Kidney (tissue), 14 donors: Measurements from ENCODE around the gene COL9A2. TPM values are rescaled to one million over a fixed set of nuclear protein-coding genes. Genes with fewer than 3 reads are reported as not detected.
A peak's percentile ranks its signal among the peaks of the same experiment; 100 is the strongest.

Source experiments
- DNase-seq, 5 donors: peaks; one replicate each; pipeline ENCODE4 v3.0.0-alpha.2; 2013 to 2020
- FAIRE-seq: peaks from 2 replicates; lab custom pipeline; 2012; peaks lifted over from hg19 to GRCh38; lab: Jason Lieb, UNC
- H3K27ac ChIP-seq, 2 donors: one replicate each; pipeline ENCODE4 v1.7.0; 2013; ENCODE audit warnings: low read depth in 2 of 2, low read length in 2 of 2, inconsistent platforms in 1 of 2
- H3K27me3 ChIP-seq: one replicate; pipeline ENCODE4 v1.7.1; 2013; ENCODE audit warnings: low read length, inconsistent platforms; ENCODE audit not compliant: control insufficient read depth, insufficient read depth
- H3K36me3 ChIP-seq, 3 donors: one replicate each; pipeline versions ENCODE4 v1.7.0 to v1.7.1; 2013; ENCODE audit warnings: low read length in 3 of 3, control low read depth in 1 of 3, inconsistent platforms in 1 of 3; ENCODE audit not compliant: insufficient read depth in 3 of 3, control insufficient read depth in 2 of 3
- H3K4me1 ChIP-seq, 3 donors: one replicate each; pipeline versions ENCODE4 v1.7.0 to v1.7.1; 2013; ENCODE audit warnings: low read length in 3 of 3, inconsistent platforms in 1 of 3, low read depth in 1 of 3; ENCODE audit not compliant: control insufficient read depth in 2 of 3, insufficient read depth in 2 of 3
- H3K4me3 ChIP-seq, 3 donors: one replicate each; pipeline versions ENCODE4 v1.7.0 to v1.8.1; 2013; ENCODE audit warnings: low read length in 3 of 3, control low read depth in 1 of 3, inconsistent platforms in 1 of 3
- H3K9ac ChIP-seq, 3 donors: one replicate each; pipeline versions ENCODE4 v1.7.0 to v1.7.1; 2013; ENCODE audit warnings: low read length in 3 of 3, control low read depth in 1 of 3, inconsistent platforms in 1 of 3
- H3K9me3 ChIP-seq, 3 donors: one replicate each; pipeline versions ENCODE4 v1.7.0 to v1.7.1; 2013; ENCODE audit warnings: low read length in 3 of 3, control low read depth in 1 of 3, inconsistent platforms in 1 of 3; ENCODE audit not compliant: control insufficient read depth in 2 of 3, insufficient read depth in 1 of 3
- CTCF ChIP-seq: IDR thresholded peaks from 3 replicates; pipeline ENCODE4 v1.5.1; 2012; ENCODE audit warnings: mild to moderate bottlenecking, moderate library complexity, borderline replicate concordance; ENCODE audit not compliant: insufficient read depth; ENCODE audit errors: extremely low read depth
- intact Hi-C: fragments of 100-400 bp; cut with DNase I; formaldehyde crosslinking; loops from one replicate; pipeline ENCODE4 v1.11.1; 2022
- polyA plus RNA-seq: library from polyadenylated mRNA; stranded (reverse); fragments of 350-450 nt; fragmentation: Illumina TruSeq; extraction: RNeasy Lipid Tissue Mini Kit (QIAGEN cat#74804); gene quantifications from one replicate; pipeline ENCODE4 v1.2.3, GENCODE V29; 2014; ENCODE audit warnings: low read depth, low replicate concordance; ENCODE audit not compliant: insufficient read depth
- total RNA-seq: library from RNA; stranded (reverse); fragmentation: NEBNext Ultra II Directional; extraction: Animal tissue kit (Norgen Biotek cat#: 25700); gene quantifications from one replicate; pipeline ENCODE4 v1.2.1, GENCODE V29; 2021
- donor health status: control.
- donor health status: control.
- donor health status: control.
- donor health status: control.
- donor health status: control.
- donor health status: DM: yes; HTN: yes; CAD: no.
- donor health status: Normal renal cell carcinoma (clear cell type).

Gene COL9A2
- total and polyA plus RNA-seq, 2 donors from 2014 or later, result 13.8 to 16.6 TPM

GRCh38 chr1:40315239-40315794, 1.8 kb downstream of the COL9A2 start:
- TF ChIP-seq CTCF, result peak; percentile 77
- intact Hi-C loops, result no loop called here
- H3K4me3 ChIP-seq, result peak overlapping the region; percentile 26 to 61 (median 47)
- H3K36me3 ChIP-seq, result no peaks in the 10 kb centered on the region
- H3K9ac ChIP-seq, result peak overlapping the region in 1 of 3 donors; percentile 58
- FAIRE-seq (no peak), DNase-seq (peak; percentile 92 to 95 (median 93))
- no peak overlapping the region for H3K27ac ChIP-seq
- no peaks in the 10 kb centered on the region for H3K27me3 ChIP-seq
- H3K4me1 ChIP-seq, result peaks cover 0 to 10% (median 0%) of the 10 kb centered on the region in 3 donors
- no peaks in the 10 kb centered on the region for H3K9me3 ChIP-seq

DNA sequence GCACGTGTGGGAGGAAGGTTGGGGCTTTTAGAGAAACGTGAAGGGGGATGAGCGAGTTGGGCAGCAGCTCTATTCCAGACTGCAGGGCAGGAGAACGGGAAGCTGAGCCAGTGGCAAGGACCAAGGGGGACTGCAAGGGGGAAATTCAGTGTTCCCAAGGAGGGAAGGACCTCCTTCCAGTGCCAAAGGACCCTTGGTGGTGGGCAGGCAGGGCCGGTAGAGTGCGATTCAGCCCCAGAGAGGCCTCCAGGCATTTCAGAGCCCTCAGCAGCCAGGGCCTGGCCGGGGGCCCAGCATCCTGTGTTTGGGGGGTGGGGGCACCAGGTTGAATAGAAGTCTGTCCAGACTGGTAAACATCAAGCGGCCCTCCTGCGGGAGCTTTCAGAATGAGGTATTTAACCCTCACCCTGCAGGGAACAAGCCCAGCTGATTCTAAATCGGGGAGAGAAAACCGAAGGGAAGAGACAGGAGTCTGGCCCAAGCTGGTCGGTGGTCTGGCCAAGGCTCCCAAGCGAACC, 2.3 kb downstream of the COL9A2 start:
- Histone ChIP-seq H3K27me3 (no peaks in the 10 kb centered on the region), H3K36me3 (no peaks in the 10 kb centered on the region)
- peak in 1 of 5 donors; percentile 12 for DNase-seq

GRCh38 chr1:40313958-40314720, 2.9 kb downstream of the COL9A2 start:
- TF ChIP-seq CTCF, result no peak
- intact Hi-C loops, result no loop called here
- DNase-seq (no peak), FAIRE-seq (no peak)
- Histone ChIP-seq H3K9ac (no peak overlapping the region), H3K27ac (no peak overlapping the region), H3K4me1 (peaks cover 0 to 10% (median 2%) of the 10 kb centered on the region in 3 donors), H3K27me3 (no peaks in the 10 kb centered on the region), H3K9me3 (no peaks in the 10 kb centered on the region), H3K4me3 (no peak overlapping the region), H3K36me3 (peaks cover 0 to 2% (median 0%) of the 10 kb centered on the region in 3 donors)

More for the DNA sequence above, 2.3 kb downstream of the COL9A2 start:
- FAIRE-seq, result no peak
- Histone ChIP-seq H3K9ac (peak overlapping the region in 1 of 3 donors; percentile 58), H3K4me1 (peaks cover 0 to 10% (median 0%) of the 10 kb centered on the region in 3 donors), H3K27ac (no peak overlapping the region), H3K4me3 (peak overlapping the region in 2 of 3 donors; percentile 21 to 26), H3K9me3 (no peaks in the 10 kb centered on the region)
- intact Hi-C loops, result no loop called here
- no peak for TF ChIP-seq CTCF
